HG03521 (cell line): ENCODE data around the gene ABHD17A.

Source experiments
- ATAC-seq: cut with Tn5 transposase; IDR thresholded peaks from one replicate; pipeline ENCODE4 v1.9.1; 2021; ENCODE audit warnings: mild to moderate bottlenecking, moderate library complexity; ENCODE audit not compliant: unreplicated experiment

ABHD17A gene

GRCh38 chr19:1865172-1866010 is 19.9 kb downstream of the ABHD17A start:
- no peak for ATAC-seq

- ATAC-seq, result no peak
These were observed 20.7 kb downstream of the ABHD17A start for GRCh38 chr19:1864480-1865171.

GRCh38 chr19:1863638-1864479 is 21.4 kb downstream of the ABHD17A start:
- peak; percentile 58 for ATAC-seq

- ATAC-seq, result no peak
These were observed 22.0 kb downstream of the ABHD17A start, which contains the start of gene KLF16 for GRCh38 chr19:1863328-1863637. Gene KLF16 (minus strand): TSS chr19:1863579. CDS start chr19:1863497, 82 bp downstream.

GRCh38 chr19:1862424-1863327 is 22.6 kb downstream of the ABHD17A start:
- peak; percentile 0 for ATAC-seq

- ATAC-seq, result no peak
These were observed 23.2 kb downstream of the ABHD17A start for GRCh38 chr19:1862068-1862423.

GRCh38 chr19:1861599-1862031 is 23.7 kb downstream of the ABHD17A start:
- no peak for ATAC-seq

GRCh38 chr19:1860821-1861598 is 24.3 kb downstream of the ABHD17A start:
- ATAC-seq, result no peak

- ATAC-seq, result no peak
These were observed 25.1 kb downstream of the ABHD17A start for GRCh38 chr19:1860042-1860775.

GRCh38 chr19:1859331-1859781 is 25.9 kb downstream of the ABHD17A start:
- ATAC-seq, result no peak

GRCh38 chr19:1858412-1859081 is 26.7 kb downstream of the ABHD17A start:
- no peak for ATAC-seq

- ATAC-seq, result no peak
These were observed 27.5 kb downstream of the ABHD17A start for GRCh38 chr19:1857648-1858326.

GRCh38 chr19:1856698-1857603 is 28.3 kb downstream of the ABHD17A start:
- no peak for ATAC-seq

- ATAC-seq, result no peak
These were observed 29.0 kb downstream of the ABHD17A start for GRCh38 chr19:1856345-1856697.

GRCh38 chr19:1855828-1856255 is 29.5 kb downstream of the ABHD17A start:
- no peak for ATAC-seq

- ATAC-seq, result peak; percentile 39
These were observed 30.1 kb downstream of the ABHD17A start for GRCh38 chr19:1855040-1855827.
